HG03045 (cell line): ENCODE data around the gene KBTBD3.
"Not testable (repeated sequence)": the region's sequence is repeated elsewhere in the genome, so short reads cannot be mapped to it uniquely, and the experiment has no call there.

Source experiments
- ATAC-seq: cut with Tn5 transposase; IDR thresholded peaks from one replicate; pipeline ENCODE4 v1.9.1; 2021; ENCODE audit warnings: mild to moderate bottlenecking, moderate library complexity; ENCODE audit not compliant: unreplicated experiment

Gene KBTBD3

DNA sequence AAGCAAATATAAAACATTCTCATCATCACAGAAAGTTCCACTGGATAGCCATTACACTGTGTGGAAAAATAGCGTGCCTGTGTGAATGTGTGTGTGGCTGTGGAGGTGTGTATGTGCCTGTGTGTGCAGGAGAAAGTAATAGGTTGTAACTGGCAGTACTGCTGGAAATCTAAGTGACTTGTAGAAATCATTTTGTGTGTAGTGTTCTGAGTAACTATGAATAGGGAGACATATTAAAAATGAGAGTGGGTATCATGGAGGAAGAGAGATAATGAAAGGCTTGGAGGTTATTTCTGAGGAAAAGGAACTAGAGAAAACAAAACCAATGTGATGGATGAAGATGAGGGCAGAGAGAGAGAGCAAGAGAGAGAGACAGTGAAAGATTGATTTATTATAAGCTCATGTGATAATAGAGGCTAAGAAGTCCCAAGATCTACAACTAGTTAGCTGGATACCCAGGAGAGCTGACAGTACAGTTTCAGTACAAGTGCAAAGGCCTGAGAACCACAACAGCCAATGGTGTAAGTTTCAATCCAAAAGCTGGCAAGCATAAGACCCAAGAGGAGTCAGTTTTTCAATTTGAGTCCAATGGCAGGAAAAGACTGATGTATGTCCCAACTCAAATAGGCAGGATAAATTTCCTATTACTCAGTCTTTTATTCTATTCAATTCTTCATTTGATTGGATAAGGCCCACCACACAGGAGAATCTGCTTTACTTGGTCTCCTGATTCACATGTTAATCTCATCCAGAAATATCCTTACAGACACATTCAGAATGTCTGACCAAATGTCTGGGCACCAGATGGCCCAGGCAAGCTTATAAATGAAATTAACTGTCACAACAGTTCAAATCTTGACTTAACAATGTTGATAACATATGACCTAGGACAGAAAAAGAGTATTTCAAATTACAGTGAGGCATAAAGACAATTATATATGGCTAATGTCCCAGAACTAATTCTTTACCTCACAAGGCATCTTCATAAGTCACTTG is 14.9 kb downstream of the KBTBD3 start:
- ATAC-seq: peak; percentile 49

DNA sequence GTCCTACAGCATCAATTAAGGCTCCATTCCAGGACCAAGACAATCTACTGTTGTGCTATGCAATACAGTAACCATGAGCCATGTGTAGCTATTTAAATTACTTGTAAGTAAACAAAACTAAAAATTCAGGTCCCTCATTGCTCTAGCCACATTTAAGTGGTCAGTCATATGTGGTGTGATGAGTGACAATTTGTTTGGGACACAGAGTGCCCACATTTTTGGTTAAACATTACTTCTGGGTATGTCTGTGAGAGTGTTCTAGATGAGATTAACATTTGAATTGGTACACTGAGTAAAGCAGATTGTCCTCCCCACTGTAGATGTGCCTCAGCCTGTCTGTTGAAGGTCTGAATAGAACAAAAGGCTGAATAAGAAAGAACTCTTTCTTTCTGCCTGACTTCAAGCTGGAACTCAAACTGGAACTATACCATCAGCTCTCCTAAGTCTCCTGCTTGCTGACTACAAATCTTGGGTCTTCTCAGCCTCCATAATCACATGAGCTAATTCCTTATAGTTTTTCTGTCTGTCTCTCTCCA is 15.8 kb downstream of the KBTBD3 start:
- ATAC-seq: no peak

DNA sequence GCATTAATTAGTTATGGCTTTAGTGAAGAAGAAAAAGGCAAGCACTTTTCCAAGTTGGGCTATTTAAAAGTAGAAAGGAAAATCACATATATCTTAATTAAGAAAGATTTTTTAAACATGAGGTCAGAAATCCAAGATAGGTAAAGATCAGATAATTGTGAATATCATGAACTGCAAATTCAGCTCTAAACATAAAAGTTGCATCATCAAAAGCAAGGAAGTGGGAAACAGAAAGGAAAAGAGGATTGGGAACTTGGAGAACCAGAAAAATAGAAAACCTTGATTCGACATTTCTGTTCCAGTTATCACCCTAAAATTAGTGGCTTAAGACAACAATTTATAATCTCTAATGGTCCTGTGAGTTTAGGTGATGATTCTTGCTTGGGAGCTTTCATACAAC is 17.5 kb downstream of the KBTBD3 start:
- no peak for ATAC-seq

DNA sequence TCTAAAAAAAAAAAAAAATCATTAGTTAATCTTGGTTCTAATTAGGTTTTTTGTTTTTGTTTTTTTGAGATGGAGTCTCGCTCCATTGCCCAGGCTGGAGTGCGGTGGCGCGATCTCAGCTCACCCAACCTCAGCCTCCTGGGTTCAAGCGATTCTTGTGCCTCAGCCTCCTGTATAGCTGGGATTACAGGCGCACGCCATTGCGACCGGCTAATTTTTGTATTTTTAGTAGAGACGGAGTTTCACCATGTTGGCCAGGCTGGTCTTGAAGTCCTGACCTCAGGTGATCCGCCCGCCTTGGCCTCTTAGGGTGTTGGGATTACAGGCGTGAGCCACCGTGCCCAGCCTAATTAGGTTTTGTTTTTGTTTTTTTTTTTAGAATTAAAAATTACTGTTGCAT is 18.8 kb downstream of the KBTBD3 start:
- ATAC-seq: not testable (repeated sequence)

DNA sequence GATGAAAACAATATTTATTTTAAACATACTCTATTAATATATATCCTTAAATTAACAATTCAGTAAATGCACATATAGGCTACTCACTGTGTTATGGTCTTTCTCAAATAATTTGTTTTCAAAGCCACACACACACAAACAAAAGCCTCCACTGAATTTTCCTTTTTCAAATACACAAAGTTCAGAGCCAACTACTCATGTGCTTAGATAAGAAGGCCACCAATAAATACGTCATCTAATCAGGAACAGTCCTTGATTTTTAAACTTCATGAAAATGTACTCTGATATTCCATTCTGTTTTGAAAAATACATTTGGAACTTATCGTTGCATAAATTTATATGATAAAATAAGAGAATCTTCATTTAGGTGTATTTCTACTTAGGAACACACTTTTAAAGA is 26.0 kb downstream of the KBTBD3 start:
- no peak for ATAC-seq

DNA sequence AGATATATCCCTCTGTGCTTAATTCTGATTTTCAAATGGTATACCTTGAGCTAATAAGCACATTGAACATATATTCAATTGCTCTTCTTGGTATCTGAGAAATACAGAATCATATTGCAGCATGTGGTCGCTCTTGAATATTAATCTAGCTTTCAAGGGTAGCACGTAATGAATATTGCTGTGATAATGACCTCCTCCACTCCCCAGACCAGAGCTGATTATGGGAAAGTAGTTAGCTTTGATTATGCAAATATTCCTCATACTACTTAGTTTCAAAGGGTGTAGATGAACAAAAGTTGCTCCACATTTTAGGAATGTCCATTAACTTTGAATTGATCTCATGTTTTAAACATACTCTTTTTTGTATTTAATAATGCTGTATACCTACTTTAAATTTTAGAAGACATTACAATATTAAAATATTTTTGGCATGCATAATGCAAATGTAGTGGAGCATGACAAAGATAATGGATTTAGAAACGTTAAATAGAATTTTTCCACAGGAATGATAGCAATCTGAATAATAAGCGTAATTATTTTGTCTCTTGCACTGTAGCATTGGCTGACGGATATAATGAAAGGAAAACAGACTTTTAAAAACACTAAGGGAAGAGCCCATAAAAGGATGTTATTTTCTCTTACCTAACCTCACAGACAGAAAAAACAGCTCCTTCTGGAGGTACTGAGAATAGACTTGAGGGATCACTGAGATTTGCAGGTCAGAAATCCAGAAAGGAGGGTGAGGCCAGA is 27.2 kb downstream of the KBTBD3 start:
- no peak for ATAC-seq

DNA sequence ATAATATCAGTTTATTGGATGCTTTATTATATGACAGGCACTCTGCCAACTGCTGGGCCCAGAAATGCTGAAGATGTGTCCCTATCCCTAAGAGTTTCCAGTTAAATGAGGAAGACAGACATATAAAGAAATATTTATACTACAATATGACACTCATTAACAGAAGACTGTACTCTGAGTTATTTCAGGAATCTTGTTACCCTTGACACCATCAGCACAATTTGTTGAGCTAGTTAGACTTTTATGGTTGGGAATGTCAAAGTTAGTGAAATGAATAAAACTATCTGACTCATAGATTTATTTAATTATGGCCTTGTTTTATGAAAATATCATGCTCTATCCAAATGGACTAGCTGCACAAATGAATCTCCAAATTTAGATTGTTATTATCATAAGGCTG is 29.5 kb downstream of the KBTBD3 start:
- ATAC-seq: no peak

- ATAC-seq: no peak
Measured at GRCh38 chr11:106043540-106043939, 33.6 kb downstream of the KBTBD3 start.

- ATAC-seq: no peak
Measured at GRCh38 chr11:106032861-106033260, 44.3 kb downstream of the KBTBD3 start.

DNA sequence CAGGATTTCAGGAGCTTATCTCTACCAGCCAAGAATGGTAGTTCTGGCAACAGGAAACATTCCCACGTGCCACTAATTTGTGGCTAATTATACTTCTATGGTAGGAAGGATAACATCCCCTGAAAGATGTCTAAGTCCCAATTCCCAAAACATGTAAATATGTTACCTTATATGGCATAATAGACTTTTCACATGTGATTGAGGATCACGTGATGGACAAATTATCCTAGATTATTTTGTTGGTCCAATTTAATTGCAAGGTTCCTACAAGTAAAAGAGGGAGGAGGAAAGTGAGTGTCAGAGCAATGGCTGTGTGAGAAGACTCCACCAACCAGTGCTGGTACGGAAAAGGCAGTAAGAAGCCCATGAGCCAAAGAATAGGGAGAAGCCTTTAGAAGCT is 45.2 kb downstream of the KBTBD3 start:
- ATAC-seq: no peak

DNA sequence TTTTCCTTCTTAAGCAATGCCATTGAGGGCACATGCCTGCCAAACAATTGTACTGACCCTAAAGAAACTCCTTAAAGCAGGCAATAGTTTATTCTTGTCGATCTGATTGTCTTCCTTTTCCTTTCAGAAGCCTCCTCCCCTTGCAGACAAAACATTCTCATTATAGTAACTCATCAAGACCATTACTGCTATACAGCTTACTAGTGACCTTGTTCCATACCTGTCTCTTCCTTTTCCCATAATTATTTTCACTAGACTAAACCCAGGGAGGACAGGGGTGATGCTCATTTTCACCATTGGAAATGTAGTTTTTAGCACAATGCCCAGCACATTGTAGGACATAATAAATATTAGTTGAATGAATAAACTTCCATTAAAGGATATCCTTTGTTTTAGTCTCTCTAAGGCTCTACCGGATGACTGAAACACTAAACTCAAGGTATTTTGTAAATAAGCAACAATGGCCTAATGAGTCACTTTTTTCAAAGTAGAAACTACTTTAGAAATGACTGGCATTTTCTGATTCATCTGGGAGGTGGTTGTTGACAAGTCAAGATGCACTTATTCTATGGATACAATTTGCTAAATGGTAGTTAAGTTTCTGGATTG is 45.8 kb downstream of the KBTBD3 start:
- ATAC-seq: no peak

DNA sequence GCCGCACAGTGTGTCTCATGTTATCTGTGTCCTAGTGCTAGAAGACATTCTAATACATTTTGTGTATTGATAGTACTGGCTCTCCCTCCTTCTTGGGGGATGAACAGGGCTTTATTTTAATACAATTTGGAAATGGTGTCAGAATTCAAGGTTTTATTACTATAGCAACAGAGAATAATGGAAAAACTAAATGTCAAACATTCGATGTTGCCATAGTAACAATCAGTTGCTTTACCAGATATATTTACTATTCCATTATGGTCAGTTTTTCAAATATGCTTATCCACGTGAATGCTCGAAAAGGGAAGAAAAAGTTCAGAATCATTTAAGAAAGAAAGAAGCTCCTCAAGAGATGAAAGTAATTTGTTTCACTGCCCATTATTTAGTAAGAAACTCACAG is 46.5 kb downstream of the KBTBD3 start:
- ATAC-seq: no peak

DNA sequence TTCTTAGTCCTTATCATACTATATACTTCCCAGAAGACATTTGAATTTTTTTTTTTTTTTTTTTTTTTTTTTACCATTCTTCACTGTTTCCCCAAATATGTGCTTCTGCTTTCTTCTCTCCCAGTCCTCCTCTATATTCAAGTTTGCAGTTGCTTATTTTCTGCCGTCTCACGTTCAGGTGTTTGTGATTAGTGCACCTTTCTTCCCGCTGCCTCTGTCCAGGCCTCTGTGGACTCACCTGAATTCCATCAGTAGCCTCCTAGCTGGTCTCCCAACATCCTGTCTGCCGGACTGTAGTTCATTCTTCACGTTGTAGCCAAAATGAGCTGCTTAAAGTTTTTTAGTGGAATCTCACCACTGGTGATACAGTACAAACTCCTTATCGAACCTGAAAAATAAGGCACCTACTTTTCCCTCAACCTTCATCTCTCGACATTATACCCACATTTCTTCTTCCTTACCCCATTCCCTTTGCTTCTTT is 54.3 kb downstream of the KBTBD3 start:
- no peak for ATAC-seq

DNA sequence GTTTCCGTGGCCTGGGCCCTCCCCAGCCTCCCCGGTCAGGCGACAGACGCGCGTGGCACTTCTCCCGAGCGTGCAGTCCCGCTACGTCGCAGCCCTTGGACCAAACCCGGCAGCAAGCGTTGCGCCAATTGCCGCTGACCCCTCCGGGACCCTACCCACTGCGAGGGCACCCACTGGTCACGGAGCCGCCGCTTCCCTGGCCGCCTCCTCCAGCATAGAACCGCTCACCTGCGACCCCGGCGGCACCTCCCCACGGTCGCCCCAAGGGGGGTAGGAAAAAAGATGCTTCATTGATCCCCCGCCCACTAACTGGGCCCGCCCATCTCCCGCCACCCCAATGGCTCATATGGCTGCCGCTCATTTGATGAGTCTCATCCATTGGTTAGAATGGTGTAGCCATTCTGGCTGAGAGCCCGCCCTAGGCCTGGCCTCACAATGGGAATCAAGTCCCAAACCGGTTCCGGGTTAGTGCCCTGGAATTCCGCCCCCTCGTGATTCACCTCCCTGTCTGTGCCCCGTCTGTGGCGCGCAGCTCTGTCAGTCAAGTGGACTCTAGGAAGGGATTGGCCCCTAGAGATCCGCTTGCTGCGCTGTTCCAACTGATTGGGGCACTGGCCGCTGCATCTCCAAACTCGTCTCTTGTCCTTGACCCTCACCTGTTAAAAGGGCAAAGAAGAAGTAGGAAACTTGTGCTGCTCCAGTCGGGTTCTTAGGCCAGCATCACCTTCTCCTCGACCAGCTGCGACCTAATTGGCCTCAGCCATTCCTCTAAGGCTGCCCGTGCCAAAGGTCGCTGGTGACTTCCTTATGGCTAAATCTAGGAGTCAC is 55.0 kb downstream of the KBTBD3 start, which contains the start of gene MSANTD4:
TSS of gene MSANTD4 (minus strand) at position 274 of the 828 bp plus-strand sequence. CDS start 11,323 bp downstream, outside the sequence.
- ATAC-seq: peak; percentile 99

DNA sequence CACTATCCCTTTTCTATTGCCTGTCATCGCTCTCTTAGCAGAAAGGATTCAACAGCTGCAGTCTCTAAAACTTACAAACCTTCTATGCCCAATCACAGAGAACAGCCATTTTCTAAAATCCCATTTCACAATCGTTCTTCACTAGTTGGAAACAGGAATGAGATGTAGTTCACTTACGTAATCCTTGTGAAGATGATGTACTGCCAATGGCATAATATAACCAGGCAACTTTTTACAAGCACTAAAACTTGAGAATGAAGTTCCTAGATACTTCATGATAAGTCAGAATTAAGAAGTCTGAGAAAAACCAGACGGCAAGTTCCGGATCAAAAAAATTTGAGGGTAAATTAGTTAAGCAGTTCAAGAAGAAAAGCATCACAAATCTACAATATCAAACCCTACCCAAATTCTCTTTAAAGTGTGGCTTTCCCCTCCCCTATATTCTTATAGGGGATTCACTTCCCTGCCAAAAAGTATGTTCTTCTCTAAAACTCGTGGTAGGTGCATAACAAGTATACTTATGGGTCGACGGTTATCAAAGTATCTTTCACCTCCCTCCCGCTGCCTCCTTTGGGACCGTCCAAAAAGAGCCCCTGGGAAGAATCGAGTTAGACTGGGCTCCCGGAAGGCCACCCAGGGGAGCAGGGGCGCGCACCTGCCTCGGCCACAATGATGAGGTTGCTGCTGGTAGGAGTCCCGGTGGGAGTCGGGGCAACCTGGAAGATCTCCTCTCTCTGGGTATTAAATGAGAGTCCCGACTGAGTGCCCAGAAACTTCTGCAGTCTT is 55.8 kb downstream of the KBTBD3 start:
- ATAC-seq: peak; percentile 7

DNA sequence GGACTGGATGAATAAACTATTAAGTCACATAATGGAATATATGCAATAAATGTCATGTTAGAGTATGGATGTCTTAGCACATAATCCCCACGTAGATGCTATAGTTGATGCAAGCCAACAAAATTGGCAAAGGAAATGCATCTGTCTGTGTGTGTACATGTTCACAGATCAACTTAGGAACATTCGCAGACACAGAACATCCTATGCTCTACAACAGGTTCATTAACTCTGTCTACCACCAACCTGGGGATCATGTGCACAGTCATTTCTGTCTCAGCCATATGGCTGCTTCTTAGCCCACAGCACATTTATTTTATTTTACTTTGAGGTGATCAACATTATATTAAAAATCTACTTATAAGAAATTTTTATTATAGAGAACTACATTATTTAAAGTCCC is 60.1 kb downstream of the KBTBD3 start:
- no peak for ATAC-seq

DNA sequence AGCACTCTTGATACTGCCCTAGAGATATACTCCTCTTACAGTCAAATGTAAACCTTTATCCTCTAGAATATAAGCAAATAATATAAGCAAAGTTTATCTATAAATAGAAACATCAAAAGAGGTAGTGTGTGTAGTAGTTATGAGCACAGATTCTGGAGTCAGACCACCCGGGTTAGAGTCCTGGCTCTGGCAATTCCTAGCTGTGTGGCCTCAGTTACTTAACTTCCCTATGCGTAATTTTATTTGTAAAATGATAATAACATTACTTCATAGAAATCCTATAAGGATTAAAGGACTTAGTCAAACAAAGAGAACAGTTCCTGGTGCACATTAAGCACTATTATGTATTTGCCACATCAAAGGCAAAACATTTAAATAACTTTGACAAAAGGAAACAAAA is 62.1 kb downstream of the KBTBD3 start:
- no peak for ATAC-seq

DNA sequence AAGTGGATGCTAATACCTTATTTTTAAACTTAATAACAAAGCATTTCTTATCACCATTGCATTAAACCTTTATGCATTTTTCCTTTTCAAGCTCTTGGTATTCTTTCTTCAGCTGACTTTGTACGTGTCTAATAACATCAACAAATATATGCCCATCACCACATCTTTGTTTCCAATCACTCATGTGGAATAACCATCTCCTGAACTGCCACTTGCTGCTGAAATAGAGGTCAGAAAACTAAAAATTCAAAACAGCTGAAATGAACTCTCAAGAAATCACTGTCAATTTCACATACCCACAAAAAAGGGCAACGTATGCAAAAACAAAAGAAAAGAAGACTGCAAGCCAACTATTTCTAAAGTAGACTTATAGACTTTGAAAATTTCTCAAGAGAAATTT is 62.5 kb downstream of the KBTBD3 start:
- no peak for ATAC-seq

- ATAC-seq: no peak
Measured at GRCh38 chr11:106014035-106014434, 63.1 kb downstream of the KBTBD3 start.
